Epithelial cell of proximal tubule (primary cell): Measurements from ENCODE around the gene LSM10. TPM values are rescaled to one million over a fixed set of nuclear protein-coding genes. Genes with fewer than 3 reads are reported as not detected.

Source experiments
- DNase-seq: peaks from one replicate; pipeline ENCODE4 v3.0.0-alpha.2; 2011; ENCODE audit warnings: low read depth
- H3K4me3 ChIP-seq: 2 replicates; pipeline ENCODE4 v1.5.1; 2011; ENCODE audit warnings: low read depth, mild to moderate bottlenecking, low read length
- CTCF ChIP-seq: conservative IDR thresholded peaks from 2 replicates; pipeline ENCODE4 v1.5.1; 2012; ENCODE audit warnings: low read depth, mild to moderate bottlenecking, low read length
- total RNA-seq: library from RNA; depleted of rRNA; stranded (reverse); fragments of >200 nt; gene quantifications from 2 replicates; pipeline ENCODE4 v1.2.3, GENCODE V29; 2015

LSM10 gene
- total RNA-seq, 1 donor from 2014 or later: 18.2 TPM

- no peak overlapping the region for H3K4me3 ChIP-seq
- no peak for TF ChIP-seq CTCF
- DNase-seq: no peak
Measured at GRCh38 chr1:36346741-36347370, 50.9 kb downstream of the LSM10 start.

GRCh38 chr1:36345353-36345752, 52.4 kb downstream of the LSM10 start:
- no peak for DNase-seq
- TF ChIP-seq CTCF: no peak
- no peak overlapping the region for H3K4me3 ChIP-seq

- no peak for DNase-seq
- no peak overlapping the region for H3K4me3 ChIP-seq
- TF ChIP-seq CTCF: no peak
Measured at GRCh38 chr1:36344395-36344680, 53.4 kb downstream of the LSM10 start.

- DNase-seq: no peak
- no peak overlapping the region for H3K4me3 ChIP-seq
- TF ChIP-seq CTCF: no peak
Measured at GRCh38 chr1:36343651-36344394, 53.9 kb downstream of the LSM10 start.

Other genes with a start within 250 kb of the LSM10 start
- 95.9 and 136 TPM in 2 replicates for gene TRAPPC3, start 248.4 kb downstream of the LSM10 start, total RNA-seq
- 262 and 280 TPM in 2 replicates for gene MAP7D1, start 241.7 kb downstream of the LSM10 start, total RNA-seq
- 62.9 and 96.6 TPM in 2 replicates for gene THRAP3, start 173.5 kb downstream of the LSM10 start, total RNA-seq
- 4.0 and 20.3 TPM in 2 replicates for gene SH3D21, start 91.5 kb downstream of the LSM10 start, total RNA-seq
- 179 and 259 TPM in 2 replicates for gene EVA1B, start 74.3 kb downstream of the LSM10 start, total RNA-seq
- 17.6 and 38.5 TPM in 2 replicates for gene STK40, start 12.0 kb downstream of the LSM10 start, total RNA-seq
- gene OSCP1, start 52.5 kb upstream of the LSM10 start, total RNA-seq: 4.0 and 4.3 TPM in 2 replicates
- gene MRPS15, start 66.5 kb upstream of the LSM10 start, total RNA-seq: 94.7 and 256 TPM in 2 replicates
- gene CSF3R, start 85.0 kb upstream of the LSM10 start, total RNA-seq: not detected in 2 replicates